D721Med (cell line): ENCODE data around the gene NFASC.
A peak's percentile ranks its signal among the peaks of the same experiment; 100 is the strongest.

Experiments
- DNase-seq: peaks from one replicate; pipeline ENCODE4 v3.0.0; 2011; ENCODE audit warnings: low spot score; ENCODE audit not compliant: insufficient read length
- FAIRE-seq: peaks from 2 replicates; lab custom pipeline; 2011; peaks lifted over from hg19 to GRCh38; lab: Jason Lieb, UNC
- TF ChIP-seq, protein P1 (sequence below): IDR thresholded peaks from 2 replicates; pipeline ENCODE4 v1.5.1; 2012; ENCODE audit warnings: mild to moderate bottlenecking, control low read depth; ENCODE audit not compliant: insufficient read depth; ENCODE audit errors: missing control alignments

Gene NFASC

DNA sequence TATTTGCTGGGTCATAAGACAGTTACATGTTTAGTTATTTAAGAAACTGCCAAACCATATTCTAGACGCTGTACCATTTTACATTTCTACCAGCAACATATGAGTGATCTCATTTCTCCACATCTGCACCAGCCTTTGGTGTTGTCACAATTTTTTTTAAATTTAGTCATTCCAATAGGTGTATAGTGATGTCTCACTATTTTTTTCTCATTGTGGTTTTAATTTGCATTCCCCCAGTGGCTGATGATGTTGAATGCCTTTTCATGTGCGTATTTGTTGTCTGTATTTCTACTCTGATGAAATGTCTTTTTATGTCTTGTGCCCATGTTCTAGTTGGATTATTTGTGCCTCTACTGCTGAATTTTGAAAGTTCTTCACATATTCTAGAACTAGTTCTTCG lies 38.4 kb downstream of the NFASC start:
- TF ChIP-seq, protein P1, sequence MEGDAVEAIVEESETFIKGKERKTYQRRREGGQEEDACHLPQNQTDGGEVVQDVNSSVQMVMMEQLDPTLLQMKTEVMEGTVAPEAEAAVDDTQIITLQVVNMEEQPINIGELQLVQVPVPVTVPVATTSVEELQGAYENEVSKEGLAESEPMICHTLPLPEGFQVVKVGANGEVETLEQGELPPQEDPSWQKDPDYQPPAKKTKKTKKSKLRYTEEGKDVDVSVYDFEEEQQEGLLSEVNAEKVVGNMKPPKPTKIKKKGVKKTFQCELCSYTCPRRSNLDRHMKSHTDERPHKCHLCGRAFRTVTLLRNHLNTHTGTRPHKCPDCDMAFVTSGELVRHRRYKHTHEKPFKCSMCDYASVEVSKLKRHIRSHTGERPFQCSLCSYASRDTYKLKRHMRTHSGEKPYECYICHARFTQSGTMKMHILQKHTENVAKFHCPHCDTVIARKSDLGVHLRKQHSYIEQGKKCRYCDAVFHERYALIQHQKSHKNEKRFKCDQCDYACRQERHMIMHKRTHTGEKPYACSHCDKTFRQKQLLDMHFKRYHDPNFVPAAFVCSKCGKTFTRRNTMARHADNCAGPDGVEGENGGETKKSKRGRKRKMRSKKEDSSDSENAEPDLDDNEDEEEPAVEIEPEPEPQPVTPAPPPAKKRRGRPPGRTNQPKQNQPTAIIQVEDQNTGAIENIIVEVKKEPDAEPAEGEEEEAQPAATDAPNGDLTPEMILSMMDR = no peak
- FAIRE-seq = peak; percentile 72
- DNase-seq = no peak

DNA sequence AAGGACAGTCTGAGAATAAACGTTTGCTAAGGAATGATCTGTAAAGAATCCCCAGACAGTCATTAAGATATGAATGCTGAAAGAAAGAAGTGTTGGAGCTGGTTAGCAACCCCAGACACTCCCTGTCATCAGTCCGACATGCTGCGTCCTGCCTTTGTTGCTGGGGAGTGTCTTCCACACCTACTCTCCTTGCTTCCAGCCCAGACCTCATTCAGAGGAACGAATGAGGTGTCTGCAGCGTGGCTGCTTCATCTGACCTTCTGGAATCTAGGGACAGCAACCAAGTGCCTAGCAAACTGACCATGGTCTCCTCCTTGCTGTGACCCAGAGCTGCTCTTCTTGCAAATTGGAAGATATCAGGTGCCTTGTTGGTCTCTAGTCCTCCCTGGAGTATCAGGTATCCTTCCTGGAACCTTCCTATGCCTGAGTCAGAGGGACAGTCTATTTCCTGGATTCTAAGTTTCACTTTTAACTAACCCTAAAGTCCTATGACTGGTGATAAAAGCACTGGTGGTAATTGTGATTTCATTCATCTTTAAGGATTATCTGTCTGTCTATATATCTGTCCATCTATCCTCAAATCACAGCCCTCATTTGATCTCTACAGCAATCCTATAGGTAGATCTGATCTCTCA lies 45.3 kb downstream of the NFASC start:
- DNase-seq (no peak), FAIRE-seq (peak; percentile 85)
- TF ChIP-seq, protein P1 = no peak

DNA sequence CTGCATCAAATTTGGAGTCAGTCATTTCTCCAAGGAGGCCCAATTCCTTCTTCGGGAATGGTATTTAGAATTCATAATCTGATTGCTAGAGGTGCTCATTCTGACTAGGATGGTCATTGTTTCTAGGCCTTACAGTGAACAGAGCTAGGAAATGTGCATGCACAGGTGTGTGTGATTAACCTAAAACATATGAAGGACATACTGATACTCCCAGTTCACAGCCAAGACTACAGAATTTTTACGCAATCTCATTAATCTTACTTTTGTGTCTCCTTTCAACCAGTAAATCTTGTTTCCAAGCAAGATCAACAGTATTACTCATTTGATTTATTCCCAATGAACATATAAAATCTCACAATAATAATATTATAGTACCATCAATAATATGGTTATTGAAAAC lies 47.1 kb downstream of the NFASC start:
- TF ChIP-seq, protein P1 = no peak
- DNase-seq (no peak), FAIRE-seq (no peak)

DNA sequence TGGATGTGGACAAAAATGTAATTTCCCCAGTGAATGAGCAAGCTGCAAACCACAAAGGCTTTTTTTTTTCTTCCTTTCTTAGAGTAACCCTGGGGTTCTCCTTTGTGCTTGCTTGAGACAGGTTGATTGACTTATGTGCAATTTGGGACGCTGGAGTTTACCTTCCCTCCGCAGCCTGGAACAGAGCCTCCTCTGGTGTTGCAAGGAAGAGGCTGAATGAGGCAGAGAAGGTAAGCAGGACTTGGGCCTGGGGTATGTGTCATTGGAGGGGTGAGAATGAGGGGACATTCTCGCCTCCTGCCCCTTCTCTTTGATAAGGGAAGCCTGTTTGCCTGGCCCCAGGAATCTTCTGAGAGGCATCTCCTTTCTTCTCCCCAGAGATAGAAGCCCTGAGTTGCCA lies 49.8 kb downstream of the NFASC start:
- FAIRE-seq = no peak
- DNase-seq = no peak
- TF ChIP-seq, protein P1 = no peak

DNA sequence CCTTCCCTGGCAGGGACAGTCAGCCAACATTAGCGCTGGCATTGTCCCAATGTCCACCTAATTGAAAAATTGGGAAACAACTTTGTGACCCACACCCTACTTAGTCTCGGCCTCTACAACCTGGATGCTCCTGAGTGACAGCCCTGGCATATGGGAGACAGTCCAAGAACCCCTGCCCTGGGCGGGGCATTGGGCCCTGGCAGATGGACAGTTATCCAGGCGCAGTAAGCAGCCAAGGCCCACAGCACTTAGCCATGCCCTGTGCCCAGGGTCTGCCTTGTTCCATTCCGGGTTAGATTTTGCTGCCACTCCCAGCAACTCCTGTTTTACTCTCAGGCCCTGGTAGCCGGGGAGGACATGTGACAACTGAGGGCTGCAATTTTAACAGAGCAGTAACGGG lies 50.3 kb downstream of the NFASC start:
- DNase-seq (no peak), FAIRE-seq (no peak)
- TF ChIP-seq, protein P1 = no peak

DNA sequence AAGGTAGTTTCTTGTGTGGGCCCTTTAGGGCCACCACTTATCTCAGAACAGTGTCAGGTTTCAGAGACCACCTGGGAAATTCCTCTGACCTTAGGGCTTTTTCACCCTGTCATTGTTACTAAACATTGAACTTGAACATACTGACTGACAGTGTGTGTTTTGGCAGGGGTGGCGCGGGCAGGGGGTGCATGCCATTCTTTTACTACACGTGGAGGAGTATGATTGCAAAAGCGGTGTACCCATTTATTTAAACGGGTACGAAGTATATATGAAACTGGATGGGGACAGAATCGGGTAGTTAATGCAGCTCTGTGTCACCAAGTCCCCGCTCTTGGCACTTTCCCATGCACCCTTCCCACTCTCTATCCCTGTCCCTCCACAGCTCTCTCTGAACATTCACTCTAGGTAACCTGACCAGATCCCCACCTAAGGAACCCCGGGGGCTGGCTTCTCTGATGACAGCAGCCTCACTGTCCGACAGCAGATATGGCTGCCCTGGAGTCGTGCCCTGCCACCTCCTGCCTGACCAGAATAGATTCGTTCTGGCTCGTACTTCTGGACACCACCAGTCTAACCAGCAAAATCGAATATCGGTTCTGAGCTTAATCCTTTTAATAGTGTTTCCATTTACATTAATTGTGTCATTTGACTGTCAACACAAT lies 51.3 kb downstream of the NFASC start:
- TF ChIP-seq, protein P1 = no peak
- DNase-seq (no peak), FAIRE-seq (no peak)

DNA sequence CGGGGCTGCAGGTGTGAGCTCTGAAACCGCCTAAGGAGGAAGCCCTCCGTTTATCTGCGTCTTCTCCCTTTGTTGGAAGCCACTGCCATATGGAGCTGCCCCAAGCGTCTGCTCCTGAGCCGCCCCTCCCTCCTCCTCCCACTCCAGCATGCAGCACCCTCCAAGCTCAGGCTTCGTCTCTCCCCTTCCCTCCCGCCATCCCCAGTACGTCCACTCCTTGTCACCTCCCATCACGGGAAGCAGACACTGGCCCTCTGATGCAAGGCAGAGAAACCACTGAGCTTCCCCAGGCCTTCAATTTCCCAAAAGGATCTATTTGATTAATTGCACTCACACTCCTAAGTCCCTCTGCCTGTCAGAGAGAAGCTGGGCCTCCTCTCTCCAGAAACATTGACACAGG lies 52.5 kb downstream of the NFASC start:
- DNase-seq (no peak), FAIRE-seq (peak; percentile 21)
- TF ChIP-seq, protein P1 = no peak
